A673 (cell line): Measurements from ENCODE around the gene CTNNA2. TPM values are rescaled to one million over a fixed set of nuclear protein-coding genes. Genes with fewer than 3 reads are reported as not detected.

ENCODE experiments used
- BruUV-seq: library from RNA; stranded (reverse); fragments of 400-500 nt; replicated peaks from 2 replicates; lab custom pipeline; 2021; lab: Mats Ljungman, UMichigan
- CTCF ChIA-PET: fragments of 300-600 bp; sonication (Branson Sonifier 250); formaldehyde crosslinking; loops from one replicate; lab custom pipeline; 2022; ENCODE audit warnings: antibody characterized with exemption; lab: Charles Lee
- POLR2A ChIA-PET: fragments of 300-600 bp; sonication (Branson Sonifier 250); formaldehyde crosslinking; loops from one replicate; lab custom pipeline; 2022; ENCODE audit warnings: antibody characterized with exemption; ENCODE audit not compliant: low non-redundant PET; lab: Charles Lee
- DNase-seq: peaks from one replicate; pipeline ENCODE4 v3.0.0-alpha.2; 2015; ENCODE audit warnings: low spot score
- H3K27ac ChIP-seq: fragments of 200-600 bp; sonication (generic); 2 replicates; pipeline ENCODE4 v1.5.1; 2016; ENCODE audit warnings: mixed run types, low read depth, mild to moderate bottlenecking, mixed read lengths, antibody characterized with exemption, low read length; ENCODE audit not compliant: poor library complexity, severe bottlenecking
- H3K27me3 ChIP-seq: fragments of 200-600 bp; sonication (generic); replicated peaks from 2 replicates; pipeline ENCODE4 v1.6.1; 2017; ENCODE audit warnings: mixed run types, low read depth, mild to moderate bottlenecking, mixed read lengths, antibody characterized with exemption, low read length; ENCODE audit not compliant: insufficient read depth, poor library complexity
- H3K36me3 ChIP-seq: fragments of 200-600 bp; sonication (generic); 2 replicates; pipeline ENCODE4 v1.6.1; 2016; ENCODE audit warnings: mixed run types, mild to moderate bottlenecking, mixed read lengths, antibody characterized with exemption, low read length; ENCODE audit not compliant: insufficient read depth, poor library complexity, severe bottlenecking
- H3K4me1 ChIP-seq: fragments of 200-600 bp; sonication (generic); 2 replicates; pipeline ENCODE4 v1.6.1; 2017; ENCODE audit warnings: mixed run types, mild to moderate bottlenecking, mixed read lengths, antibody characterized with exemption, low read length; ENCODE audit not compliant: insufficient read depth, poor library complexity, severe bottlenecking
- H3K4me3 ChIP-seq: fragments of 200-600 bp; sonication (generic); 2 replicates; pipeline ENCODE4 v1.5.1; 2016; ENCODE audit warnings: low read depth, mixed run types, mild to moderate bottlenecking, mixed read lengths, low read length; ENCODE audit not compliant: poor library complexity, severe bottlenecking
- H3K9me3 ChIP-seq: fragments of 200-600 bp; sonication (generic); 2 replicates; pipeline ENCODE4 v1.6.1; 2016; ENCODE audit warnings: mixed run types, low read depth, mild to moderate bottlenecking, mixed read lengths, antibody characterized with exemption, low read length; ENCODE audit not compliant: poor library complexity, severe bottlenecking
- CTCF ChIP-seq: fragments of 300-800, 200-600 bp; sonication (generic); conservative IDR thresholded peaks from 2 replicates; pipeline ENCODE4 v1.5.1; 2017; ENCODE audit warnings: low read depth, mild to moderate bottlenecking, antibody characterized with exemption, low read length, moderate library complexity, mixed read lengths
- EZH2 ChIP-seq: fragments of 200-600 bp; sonication (generic); IDR thresholded peaks from 2 replicates; pipeline ENCODE4 v1.6.1; 2017; ENCODE audit warnings: borderline replicate concordance, low read depth, mild to moderate bottlenecking, mixed read lengths, antibody characterized with exemption, low read length; ENCODE audit not compliant: poor library complexity, severe bottlenecking
- intact Hi-C: fragments of 100-400 bp; cut with micrococcal nuclease; formaldehyde crosslinking; loops from one replicate; pipeline ENCODE4 v1.10.0; 2022; ENCODE audit not compliant: unreplicated experiment
- total RNA-seq: library from RNA; stranded (reverse); gene quantifications from 2 replicates; pipeline ENCODE4 v1.2.3, GENCODE V29; 2021

CTNNA2 gene
- total RNA-seq, 1 experiment from 2014 or later: not detected

- H3K36me3 ChIP-seq: no peaks in the 10 kb centered on the region
- H3K4me3 ChIP-seq: no peak overlapping the region
- POLR2A ChIA-PET: no interaction called here
- H3K27ac ChIP-seq: no peak overlapping the region
- no peak for TF ChIP-seq CTCF
- CTCF ChIA-PET: no interaction called here
- intact Hi-C loops: no loop called here
- no peaks in the 10 kb centered on the region for H3K9me3 ChIP-seq
- no peak for DNase-seq
- BruUV-seq: no TSS peak
- H3K27me3 ChIP-seq: no peaks in the 10 kb centered on the region
- no peaks in the 10 kb centered on the region for H3K4me1 ChIP-seq
Observed at GRCh38 chr2:80340022-80340421, 827.2 kb downstream of the CTNNA2 start.

- TF ChIP-seq EZH2: no peak
- no peak for TF ChIP-seq CTCF
- no peak for DNase-seq
- H3K27me3 ChIP-seq: peaks cover 6% of the 10 kb centered on the region
- ChIA-PET POLR2A (no interaction called here), CTCF (no interaction called here)
- intact Hi-C loops: no loop called here
- no peak overlapping the region for H3K4me3 ChIP-seq
- no peak overlapping the region for H3K27ac ChIP-seq
- no peaks in the 10 kb centered on the region for H3K36me3 ChIP-seq
- H3K9me3 ChIP-seq: no peaks in the 10 kb centered on the region
- no TSS peak for BruUV-seq
- H3K4me1 ChIP-seq: no peaks in the 10 kb centered on the region
Observed at GRCh38 chr2:80348078-80348477, 835.2 kb downstream of the CTNNA2 start.

- Histone ChIP-seq H3K4me3 (no peak overlapping the region), H3K36me3 (no peaks in the 10 kb centered on the region), H3K9me3 (no peaks in the 10 kb centered on the region), H3K4me1 (no peaks in the 10 kb centered on the region), H3K27ac (no peak overlapping the region), H3K27me3 (peaks cover 6% of the 10 kb centered on the region)
- no peak for DNase-seq
- ChIA-PET CTCF (no interaction called here), POLR2A (no interaction called here)
- TF ChIP-seq CTCF: no peak
- no peak for TF ChIP-seq EZH2
- intact Hi-C loops: no loop called here
- BruUV-seq: no TSS peak
Observed at GRCh38 chr2:80348953-80349352, 836.1 kb downstream of the CTNNA2 start.
